Stimulated activated naive CD4-positive, alpha-beta T cell treated with Interleukin-2 at 50 U/mL for 16 hours (primary cell): ENCODE measurements around the gene OR14J1.
"Not testable (repeated sequence)": the region's sequence is repeated elsewhere in the genome, so short reads cannot be mapped to it uniquely, and the experiment has no call there.

Experiments used
- DNase-seq: peaks from one replicate; lab custom pipeline; 2025; lab: John Stamatoyannopoulos, UW

The OR14J1 gene

DNA sequence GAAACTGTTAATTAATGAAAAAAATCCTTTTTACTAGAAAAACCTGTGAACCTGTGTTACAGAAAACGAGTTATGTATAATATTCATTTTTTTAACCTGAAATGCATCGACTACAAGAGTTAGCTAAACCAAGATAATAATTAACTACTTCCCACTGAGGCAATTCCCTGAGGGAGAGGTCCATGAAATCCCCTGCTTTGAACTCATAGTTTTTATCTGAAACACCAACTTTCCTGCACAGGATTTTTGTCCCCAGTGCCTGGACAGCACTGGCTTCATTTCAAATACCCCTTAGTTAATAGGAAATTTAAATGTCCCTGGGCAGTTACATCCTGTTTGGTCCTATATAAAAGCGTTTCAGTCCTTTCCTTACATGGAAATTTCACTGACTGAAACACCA is at the start of gene OR14J1:
TSS of gene OR14J1 (plus strand) at position 386 of the 400 bp plus-strand sequence. CDS start 4,989 bp downstream, outside the sequence.
- DNase-seq, result no peak

DNA sequence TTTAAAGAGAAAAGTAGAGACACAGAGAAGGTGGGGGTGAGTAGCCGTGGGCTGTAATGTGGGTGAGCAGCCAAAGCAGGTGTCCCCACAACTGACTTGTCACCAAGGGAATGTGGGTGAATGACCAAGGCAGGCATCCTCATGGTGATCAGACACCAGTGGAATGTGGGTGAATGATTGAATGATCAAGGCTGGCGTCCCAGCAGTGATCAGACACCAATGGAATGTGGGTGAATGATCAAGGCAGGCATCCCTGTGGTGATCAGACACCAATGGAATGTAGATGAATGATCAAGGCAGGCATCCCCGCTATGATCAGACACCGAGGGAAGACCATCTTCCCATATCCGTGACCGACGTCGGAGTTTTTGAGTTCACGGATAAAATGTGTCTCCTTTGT is 49.8 kb upstream of the OR14J1 start:
- no peak for DNase-seq

DNA sequence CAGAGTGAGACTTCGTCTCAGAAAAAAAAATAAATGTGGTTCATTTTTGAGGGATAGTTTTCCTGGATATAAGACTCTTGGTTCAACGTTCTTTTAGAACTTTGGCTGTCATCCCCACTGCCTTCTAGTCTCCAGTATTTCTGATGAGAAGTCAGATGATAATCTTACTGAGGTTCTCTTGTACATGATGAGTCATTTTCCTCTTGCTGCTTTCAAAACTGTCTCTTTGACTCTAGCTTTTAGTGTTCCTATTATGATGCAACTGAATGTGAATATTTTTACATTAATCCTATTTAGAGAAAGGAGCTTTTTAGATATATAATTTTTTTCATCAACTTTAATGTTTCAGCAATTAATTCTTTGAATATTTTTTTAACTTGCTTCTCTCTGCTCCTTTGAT is 46.0 kb upstream of the OR14J1 start:
- DNase-seq, result no peak

DNA sequence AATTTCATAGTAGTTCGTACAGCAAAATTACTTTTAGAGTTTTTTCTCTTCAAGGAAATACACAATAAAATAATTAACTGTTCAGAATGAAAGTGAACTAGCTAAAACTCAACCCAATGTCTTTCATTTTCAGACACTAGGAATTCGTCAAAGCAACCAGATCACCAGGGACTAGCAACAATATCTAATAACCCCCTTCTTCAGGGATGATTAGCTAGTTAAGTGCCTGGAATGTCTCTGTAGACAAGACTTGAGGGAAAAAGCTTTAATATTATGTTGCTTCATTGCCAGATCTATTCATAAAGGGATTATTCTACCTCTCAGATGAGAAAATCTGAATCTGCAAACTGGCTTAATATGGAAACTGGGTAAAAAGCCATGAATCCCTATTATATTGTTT is 41.8 kb upstream of the OR14J1 start:
- no peak for DNase-seq

DNA sequence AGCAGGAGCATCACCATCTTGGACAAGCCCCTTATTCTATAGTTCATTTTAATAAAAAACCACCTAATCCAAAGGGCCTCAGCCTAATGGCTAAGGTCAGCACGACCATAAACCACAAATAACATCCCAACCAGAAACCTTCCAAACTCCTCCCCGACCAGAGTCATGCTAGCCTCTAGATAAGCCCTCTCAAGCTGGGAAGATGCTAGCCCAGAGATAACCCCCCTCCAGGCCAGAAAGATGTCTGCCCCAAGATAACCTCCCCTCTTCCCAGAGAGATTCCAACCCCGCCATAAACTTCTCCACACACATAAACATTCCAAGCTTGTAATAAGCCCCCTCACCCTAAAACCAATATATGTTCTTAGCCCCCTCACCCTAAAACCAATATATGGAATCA is 38.5 kb upstream of the OR14J1 start:
- no peak for DNase-seq

GRCh38 chr6:29294499-29294914 is 7.0 kb upstream of the OR14J1 start:
- no peak for DNase-seq

GRCh38 chr6:29295181-29295585 is 6.3 kb upstream of the OR14J1 start:
- DNase-seq, result no peak

DNA sequence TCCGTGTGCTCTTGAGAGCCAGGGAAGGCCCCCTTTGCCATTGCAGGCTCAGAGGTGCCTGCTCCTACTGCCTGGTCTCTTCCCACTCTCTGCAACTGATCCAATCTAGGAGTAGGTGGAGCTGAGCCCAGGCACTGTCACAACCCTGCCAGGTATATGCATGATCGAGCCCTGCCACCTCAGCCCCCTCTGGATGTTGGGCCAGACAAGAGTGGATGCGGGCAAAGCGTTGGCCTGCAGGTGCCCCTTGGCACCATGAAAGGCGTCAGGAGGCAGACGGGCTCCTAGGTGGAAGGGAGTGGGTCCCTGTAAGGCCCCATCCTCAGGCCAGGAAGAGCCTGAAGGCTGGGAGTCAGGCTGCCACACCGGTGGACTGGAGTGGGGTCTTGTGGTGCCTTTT is 5.9 kb upstream of the OR14J1 start:
- DNase-seq, result no peak

DNA sequence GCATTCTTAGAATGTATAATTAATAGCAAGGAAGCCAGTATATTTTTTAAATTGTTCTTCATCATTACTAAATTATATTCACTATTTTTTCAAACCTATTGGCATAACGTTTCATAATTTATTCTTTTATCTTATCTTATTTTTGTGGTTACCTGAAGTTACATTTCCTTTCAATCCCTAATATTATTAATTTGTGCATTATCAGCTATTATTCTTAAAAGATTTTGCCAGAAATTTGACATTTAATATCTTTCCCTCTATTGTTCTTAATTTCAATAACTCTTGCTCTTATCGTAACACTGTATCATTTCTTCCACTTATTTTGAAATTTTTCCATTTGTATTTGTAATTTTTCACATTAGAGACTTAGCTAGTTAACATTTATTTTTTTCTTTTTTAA is 18.4 kb downstream of the OR14J1 start:
- DNase-seq, result no peak

GRCh38 chr6:29323332-29323731 is 21.8 kb downstream of the OR14J1 start:
- not testable (repeated sequence) for DNase-seq

DNA sequence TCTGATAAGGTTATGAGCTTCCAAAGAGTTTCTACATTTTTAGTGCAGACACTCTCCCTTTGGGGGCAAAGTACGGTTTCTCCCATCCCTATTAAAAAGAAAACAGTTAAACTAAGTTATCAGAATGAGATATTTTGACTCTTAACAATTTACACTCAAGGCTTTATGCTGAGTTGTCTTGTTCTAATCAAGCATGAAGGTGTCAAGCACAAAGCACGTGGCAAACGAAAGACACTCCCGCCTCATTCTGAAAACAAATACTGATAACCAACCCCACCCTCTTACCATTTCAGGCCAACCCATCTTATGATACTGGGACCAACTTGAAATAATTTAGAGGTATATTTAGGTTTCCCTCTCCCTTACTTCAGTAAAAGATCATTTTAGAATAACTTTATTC is 24.3 kb downstream of the OR14J1 start:
- no peak for DNase-seq

GRCh38 chr6:29332676-29333075 is 31.2 kb downstream of the OR14J1 start:
- DNase-seq, result no peak

- DNase-seq, result no peak
Measured at GRCh38 chr6:29336269-29336668, 34.8 kb downstream of the OR14J1 start.

GRCh38 chr6:29345380-29345779 is 43.9 kb downstream of the OR14J1 start:
- no peak for DNase-seq

DNA sequence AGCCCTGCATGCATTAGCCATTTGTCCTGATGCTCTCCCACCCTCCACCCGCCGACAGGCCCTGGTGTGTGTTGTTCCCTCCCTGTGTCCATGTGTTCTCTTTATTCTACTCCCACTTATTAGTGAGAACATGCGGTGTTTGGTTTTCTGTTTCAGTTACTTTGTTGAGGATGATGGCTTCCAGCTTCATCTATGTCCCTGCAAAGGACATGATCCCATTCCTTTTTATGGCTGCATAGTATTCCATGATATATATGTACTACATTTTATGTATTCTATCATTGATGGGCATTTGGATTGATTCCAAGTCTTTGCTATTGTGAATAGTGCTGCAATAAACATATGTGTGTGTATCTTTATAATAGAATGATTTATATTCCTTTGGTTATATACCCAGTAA is 47.8 kb downstream of the OR14J1 start:
- not testable (repeated sequence) for DNase-seq

DNA sequence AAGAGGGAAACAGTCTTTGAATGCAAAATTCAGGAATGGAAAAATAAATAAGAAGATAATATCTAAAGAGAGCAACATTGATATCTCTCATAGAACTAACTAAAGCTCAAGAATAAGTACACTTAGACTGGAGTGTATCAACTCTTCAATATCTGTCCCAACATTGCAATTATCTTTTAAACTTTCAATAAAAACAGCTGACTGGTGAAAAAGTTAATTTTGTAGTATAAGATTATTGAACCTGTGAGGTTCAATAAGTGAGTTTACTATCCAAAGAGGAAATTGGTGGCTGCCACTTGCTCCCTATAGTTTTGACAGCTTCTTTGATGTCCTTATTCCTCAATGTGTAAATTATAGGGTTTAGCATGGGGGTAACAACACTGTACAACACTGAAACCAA is 53.5 kb downstream of the OR14J1 start:
- DNase-seq, result no peak

DNA sequence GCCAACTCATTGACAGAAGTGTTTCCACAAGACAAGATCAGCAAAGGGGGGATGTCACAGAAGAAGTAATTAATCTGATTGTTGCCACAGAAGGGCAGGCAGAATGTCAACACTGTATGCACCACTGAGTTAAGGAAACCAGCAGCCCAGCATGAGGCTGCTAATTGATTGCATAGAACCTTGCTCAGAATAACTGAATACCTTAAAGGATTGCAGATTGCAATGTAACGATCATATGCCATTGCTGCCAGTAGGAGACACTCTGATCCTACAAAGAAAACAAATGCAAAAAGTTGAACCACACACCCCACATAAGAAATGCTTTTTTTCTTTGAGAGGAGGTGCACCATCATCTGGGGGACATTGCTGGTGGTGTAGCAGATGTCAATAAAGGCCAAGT is 54.1 kb downstream of the OR14J1 start:
- DNase-seq, result no peak
